Uterus (tissue), 2 donors: ENCODE measurements around the gene KLK10.

Experiments
- POLR2A ChIP-seq, 2 donors: fragments of 450-650 bp; IDR thresholded peaks; one replicate each; pipeline ENCODE4 v1.6.1; 2016; ENCODE audit warnings: antibody characterized with exemption in 2 of 2, mild to moderate bottlenecking in 1 of 2, moderate library complexity in 1 of 2
- TF ChIP-seq, protein P1 (sequence below), 4 experiments: fragments of 200-600 bp in 2 of 4; fragments of 450-650 bp in 2 of 4; sonication (generic) in 2 of 4; IDR thresholded peaks; one replicate each; pipeline ENCODE4 v1.5.1; 2016 to 2019; ENCODE audit warnings: antibody characterized with exemption in 4 of 4, mild to moderate bottlenecking in 2 of 4, moderate library complexity in 1 of 4

DNA sequence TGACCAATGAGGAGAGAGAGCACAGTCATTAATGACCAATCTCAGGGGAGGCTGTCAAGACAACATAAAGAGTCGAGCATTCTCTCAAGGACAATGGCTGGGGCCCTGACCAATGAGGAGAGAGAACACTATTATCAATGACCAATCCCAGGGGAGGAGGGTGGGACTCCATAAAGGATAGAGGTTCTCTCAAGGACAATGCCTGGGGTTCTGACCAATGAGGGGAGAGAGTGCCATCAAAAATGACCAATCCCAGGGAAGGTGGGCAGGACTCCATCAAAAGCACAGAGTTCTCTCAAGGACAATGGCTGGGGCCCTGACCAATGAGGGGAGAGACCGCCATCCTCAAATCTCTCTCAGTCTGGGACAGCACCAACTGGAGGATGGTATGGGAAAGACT is 10.2 kb upstream of the KLK10 start:
- no peak for TF ChIP-seq POLR2A (IDR thresholded peaks at IDR 0.05)
- TF ChIP-seq, protein P1, sequence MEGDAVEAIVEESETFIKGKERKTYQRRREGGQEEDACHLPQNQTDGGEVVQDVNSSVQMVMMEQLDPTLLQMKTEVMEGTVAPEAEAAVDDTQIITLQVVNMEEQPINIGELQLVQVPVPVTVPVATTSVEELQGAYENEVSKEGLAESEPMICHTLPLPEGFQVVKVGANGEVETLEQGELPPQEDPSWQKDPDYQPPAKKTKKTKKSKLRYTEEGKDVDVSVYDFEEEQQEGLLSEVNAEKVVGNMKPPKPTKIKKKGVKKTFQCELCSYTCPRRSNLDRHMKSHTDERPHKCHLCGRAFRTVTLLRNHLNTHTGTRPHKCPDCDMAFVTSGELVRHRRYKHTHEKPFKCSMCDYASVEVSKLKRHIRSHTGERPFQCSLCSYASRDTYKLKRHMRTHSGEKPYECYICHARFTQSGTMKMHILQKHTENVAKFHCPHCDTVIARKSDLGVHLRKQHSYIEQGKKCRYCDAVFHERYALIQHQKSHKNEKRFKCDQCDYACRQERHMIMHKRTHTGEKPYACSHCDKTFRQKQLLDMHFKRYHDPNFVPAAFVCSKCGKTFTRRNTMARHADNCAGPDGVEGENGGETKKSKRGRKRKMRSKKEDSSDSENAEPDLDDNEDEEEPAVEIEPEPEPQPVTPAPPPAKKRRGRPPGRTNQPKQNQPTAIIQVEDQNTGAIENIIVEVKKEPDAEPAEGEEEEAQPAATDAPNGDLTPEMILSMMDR (IDR thresholded peaks at IDR 0.05) = no peak
